Brain microvascular endothelial cell (primary cell): ENCODE data around the gene SYT6.

Experiments
- DNase-seq: peaks from one replicate; pipeline ENCODE4 v3.0.0-alpha.2; 2020
- H3K27ac ChIP-seq: fragments of 250-450 bp; sonication (Bioruptor Pico); 2 replicates; pipeline ENCODE4 v1.5.1; 2020; ENCODE audit warnings: mild to moderate bottlenecking, moderate library complexity
- H3K27me3 ChIP-seq: fragments of 250-450 bp; sonication (Bioruptor Pico); replicated peaks from 2 replicates; pipeline ENCODE4 v1.5.1; 2020; ENCODE audit warnings: mild to moderate bottlenecking
- H3K36me3 ChIP-seq: fragments of 250-450 bp; sonication (Bioruptor Pico); replicated peaks from 2 replicates; pipeline ENCODE4 v1.5.1; 2020; ENCODE audit warnings: mild to moderate bottlenecking
- H3K4me3 ChIP-seq: 2 replicates; pipeline ENCODE4 v1.5.1; 2011; ENCODE audit warnings: low read depth, mild to moderate bottlenecking, control low read depth, low read length, moderate library complexity
- CTCF ChIP-seq: IDR thresholded peaks from 2 replicates; pipeline ENCODE4 v1.5.1; 2011; ENCODE audit warnings: low read depth, mild to moderate bottlenecking, moderate library complexity, low read length, control low read depth, inconsistent platforms; ENCODE audit errors: missing control alignments
- in situ Hi-C: cut with HindIII; loops from 2 replicates; pipeline ENCODE4 v1.10.0; 2017; ENCODE audit warnings: low sequenced_read_pairs, low pct_ligation_motif_present

SYT6 gene

GRCh38 chr1:114144016-114144415 is 9.7 kb downstream of the SYT6 start:
- Histone ChIP-seq H3K36me3 (no peaks in the 10 kb centered on the region), H3K27me3 (peaks cover 14% of the 10 kb centered on the region), H3K27ac (no peak overlapping the region), H3K4me3 (no peak overlapping the region)
- DNase-seq: no peak
- no peak for TF ChIP-seq CTCF
- in situ Hi-C loops: no loop called here

- peaks cover 1% of the 10 kb centered on the region for H3K27me3 ChIP-seq
- no peak overlapping the region for H3K27ac ChIP-seq
- no peaks in the 10 kb centered on the region for H3K36me3 ChIP-seq
- no peak overlapping the region for H3K4me3 ChIP-seq
- in situ Hi-C loops: no loop called here
- no peak for DNase-seq
- TF ChIP-seq CTCF: no peak
Observed at GRCh38 chr1:114139540-114139939, 14.1 kb downstream of the SYT6 start.

- in situ Hi-C loops: no loop called here
- Histone ChIP-seq H3K27me3 (peaks cover 4% of the 10 kb centered on the region), H3K27ac (no peak overlapping the region)
Observed at GRCh38 chr1:114137497-114137896, 16.2 kb downstream of the SYT6 start.

GRCh38 chr1:114135786-114136185 is 17.9 kb downstream of the SYT6 start:
- no peak for TF ChIP-seq CTCF
- Histone ChIP-seq H3K4me3 (no peak overlapping the region), H3K36me3 (no peaks in the 10 kb centered on the region), H3K27ac (no peak overlapping the region), H3K27me3 (peaks cover 4% of the 10 kb centered on the region)
- in situ Hi-C loops: no loop called here
- DNase-seq: no peak

More at GRCh38 chr1:114137497-114137896, 16.2 kb downstream of the SYT6 start:
- Histone ChIP-seq H3K4me3 (no peak overlapping the region), H3K36me3 (no peaks in the 10 kb centered on the region)
- TF ChIP-seq CTCF: no peak
- DNase-seq: no peak

GRCh38 chr1:114134518-114134917 is 19.2 kb downstream of the SYT6 start:
- no peaks in the 10 kb centered on the region for H3K36me3 ChIP-seq
- no peak overlapping the region for H3K27ac ChIP-seq
- DNase-seq: no peak
- no peak overlapping the region for H3K4me3 ChIP-seq
- in situ Hi-C loops: no loop called here
- no peak for TF ChIP-seq CTCF
- peaks cover 4% of the 10 kb centered on the region for H3K27me3 ChIP-seq

- in situ Hi-C loops: no loop called here
- no peaks in the 10 kb centered on the region for H3K36me3 ChIP-seq
- no peak overlapping the region for H3K4me3 ChIP-seq
- peaks cover 4% of the 10 kb centered on the region for H3K27me3 ChIP-seq
- no peak for DNase-seq
- no peak for TF ChIP-seq CTCF
- no peak overlapping the region for H3K27ac ChIP-seq
Observed at GRCh38 chr1:114133129-114133528, 20.5 kb downstream of the SYT6 start.
